Calu3 (cell line): ENCODE results near the gene ESYT3. TPM values are rescaled to one million over a fixed set of nuclear protein-coding genes. Genes with fewer than 3 reads are reported as not detected.

ENCODE experiments used
- BruUV-seq: library from RNA; stranded (reverse); fragments of 400-500 nt; replicated peaks from 2 replicates; lab custom pipeline; 2021; lab: Mats Ljungman, UMichigan
- CTCF ChIA-PET: fragments of 300-600 bp; sonication (Branson Sonifier 250); formaldehyde crosslinking; loops from one replicate; lab custom pipeline; 2022; ENCODE audit warnings: antibody characterized with exemption; lab: Charles Lee
- DNase-seq: peaks from one replicate; pipeline ENCODE4 v3.0.0; 2022
- H3K27ac Mint-ChIP-seq: one replicate; pipeline ENCODE4 v1.8.0; 2022; ENCODE audit warnings: mixed read lengths; ENCODE audit not compliant: unreplicated experiment
- H3K27me3 Mint-ChIP-seq: one replicate; pipeline ENCODE4 v1.8.0; 2022; ENCODE audit warnings: mixed read lengths; ENCODE audit not compliant: unreplicated experiment
- H3K36me3 Mint-ChIP-seq: one replicate; pipeline ENCODE4 v1.8.0; 2022; ENCODE audit warnings: mild to moderate bottlenecking, moderate library complexity, mixed read lengths; ENCODE audit not compliant: insufficient read depth, unreplicated experiment
- H3K4me1 Mint-ChIP-seq: one replicate; pipeline ENCODE4 v1.8.0; 2022; ENCODE audit warnings: mild to moderate bottlenecking, low read depth, mixed read lengths; ENCODE audit not compliant: unreplicated experiment
- H3K4me3 Mint-ChIP-seq: one replicate; pipeline ENCODE4 v1.8.0; 2022; ENCODE audit warnings: mild to moderate bottlenecking, low read depth, moderate library complexity, mixed read lengths; ENCODE audit not compliant: unreplicated experiment
- H3K9me3 Mint-ChIP-seq: one replicate; pipeline ENCODE4 v1.8.0; 2022; ENCODE audit warnings: low read depth, mixed read lengths; ENCODE audit not compliant: unreplicated experiment
- intact Hi-C: fragments of 100-400 bp; cut with micrococcal nuclease; formaldehyde crosslinking; loops from one replicate; pipeline ENCODE4 v1.10.0; 2022; ENCODE audit not compliant: unreplicated experiment
- total RNA-seq: library from RNA; stranded (reverse); gene quantifications from 2 replicates; pipeline ENCODE4 v1.2.3, GENCODE V29; 2022
- TF ChIP-seq, protein P1 (sequence below): fragments of 200-600 bp; IDR thresholded peaks from one replicate; pipeline ENCODE4 v1.8.0; 2022; ENCODE audit warnings: antibody characterized with exemption; ENCODE audit not compliant: unreplicated experiment

The ESYT3 gene
- total RNA-seq, 1 experiment from 2014 or later = 3.5 TPM

DNA sequence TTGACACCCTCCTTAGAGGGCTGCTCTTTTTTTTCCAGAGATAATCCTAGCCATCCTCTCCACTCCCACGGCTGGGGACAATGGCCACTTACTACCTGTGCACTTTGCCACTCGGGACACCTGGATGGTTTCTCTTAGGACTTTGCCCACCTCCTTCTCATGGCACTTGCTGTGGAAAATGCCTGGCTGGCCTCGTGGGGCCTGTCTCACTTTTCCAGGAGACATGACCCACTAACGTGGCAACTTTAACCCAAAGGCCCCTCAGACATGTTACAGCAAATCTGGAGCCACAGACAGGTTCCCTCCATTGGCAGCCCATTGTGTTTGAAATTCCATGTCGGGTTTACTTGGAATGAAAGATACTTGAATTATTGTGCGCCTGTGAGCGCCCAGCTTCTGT is 29.4 kb upstream of the ESYT3 start:
- CTCF ChIA-PET = no interaction called here
- no TSS peak for BruUV-seq
- peaks cover 72% of the 10 kb centered on the region for H3K27me3 Mint-ChIP-seq
- no peak overlapping the region for H3K27ac Mint-ChIP-seq
- H3K9me3 Mint-ChIP-seq = no peaks in the 10 kb centered on the region
- intact Hi-C loops = no loop called here
- H3K4me3 Mint-ChIP-seq = no peak overlapping the region
- no peaks in the 10 kb centered on the region for H3K36me3 Mint-ChIP-seq
- no peaks in the 10 kb centered on the region for H3K4me1 Mint-ChIP-seq
- DNase-seq = no peak
- TF ChIP-seq, protein P1, sequence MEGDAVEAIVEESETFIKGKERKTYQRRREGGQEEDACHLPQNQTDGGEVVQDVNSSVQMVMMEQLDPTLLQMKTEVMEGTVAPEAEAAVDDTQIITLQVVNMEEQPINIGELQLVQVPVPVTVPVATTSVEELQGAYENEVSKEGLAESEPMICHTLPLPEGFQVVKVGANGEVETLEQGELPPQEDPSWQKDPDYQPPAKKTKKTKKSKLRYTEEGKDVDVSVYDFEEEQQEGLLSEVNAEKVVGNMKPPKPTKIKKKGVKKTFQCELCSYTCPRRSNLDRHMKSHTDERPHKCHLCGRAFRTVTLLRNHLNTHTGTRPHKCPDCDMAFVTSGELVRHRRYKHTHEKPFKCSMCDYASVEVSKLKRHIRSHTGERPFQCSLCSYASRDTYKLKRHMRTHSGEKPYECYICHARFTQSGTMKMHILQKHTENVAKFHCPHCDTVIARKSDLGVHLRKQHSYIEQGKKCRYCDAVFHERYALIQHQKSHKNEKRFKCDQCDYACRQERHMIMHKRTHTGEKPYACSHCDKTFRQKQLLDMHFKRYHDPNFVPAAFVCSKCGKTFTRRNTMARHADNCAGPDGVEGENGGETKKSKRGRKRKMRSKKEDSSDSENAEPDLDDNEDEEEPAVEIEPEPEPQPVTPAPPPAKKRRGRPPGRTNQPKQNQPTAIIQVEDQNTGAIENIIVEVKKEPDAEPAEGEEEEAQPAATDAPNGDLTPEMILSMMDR = no peak

DNA sequence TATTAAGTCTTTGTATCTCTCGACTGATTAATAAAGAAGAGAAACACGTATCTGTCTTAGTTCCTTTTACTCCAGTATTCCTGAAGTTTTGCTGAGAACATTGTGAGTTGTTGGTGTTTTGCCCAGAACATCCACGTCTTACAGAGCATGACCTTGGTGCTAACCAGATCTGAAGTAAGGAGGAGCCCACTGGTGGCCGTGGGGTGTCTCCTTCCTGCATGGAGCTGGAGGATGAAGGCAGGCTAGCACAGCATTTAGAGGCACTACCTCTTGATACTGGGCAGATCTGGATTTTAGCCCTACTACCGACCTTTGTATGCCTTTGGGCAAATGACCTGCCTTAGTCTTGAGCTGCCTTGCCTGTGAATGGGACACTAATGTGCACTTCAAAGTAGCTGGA is 28.9 kb upstream of the ESYT3 start:
- Mint-ChIP-seq H3K9me3 (no peaks in the 10 kb centered on the region), H3K36me3 (no peaks in the 10 kb centered on the region)
- TF ChIP-seq, protein P1 = no peak

DNA sequence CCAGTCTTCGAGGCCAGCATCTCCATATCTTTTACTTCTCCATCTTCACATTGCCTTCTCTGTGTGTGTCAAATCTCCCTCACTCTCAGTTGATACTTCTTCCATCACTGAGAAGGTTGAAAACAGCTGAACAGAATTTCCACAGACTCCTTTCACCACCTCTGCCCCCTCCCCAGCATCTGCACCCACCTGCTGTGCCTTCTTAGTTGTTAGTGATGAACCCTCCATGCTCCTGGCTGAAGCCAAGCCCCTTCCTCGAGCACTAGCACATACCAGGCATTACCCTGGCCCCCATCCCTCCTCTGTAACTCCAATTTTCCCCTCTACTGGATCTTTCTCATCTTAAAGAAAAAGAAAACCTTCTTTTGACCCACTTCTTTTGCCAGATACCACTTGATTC is 27.8 kb upstream of the ESYT3 start:
- intact Hi-C loops = no loop called here
- no TSS peak for BruUV-seq
- Mint-ChIP-seq H3K9me3 (no peaks in the 10 kb centered on the region), H3K36me3 (no peaks in the 10 kb centered on the region), H3K4me1 (no peaks in the 10 kb centered on the region), H3K27ac (no peak overlapping the region), H3K4me3 (no peak overlapping the region), H3K27me3 (peaks cover 63% of the 10 kb centered on the region)
- CTCF ChIA-PET = no interaction called here
- no peak for DNase-seq
- TF ChIP-seq, protein P1 = no peak

More for the DNA sequence above, 28.9 kb upstream of the ESYT3 start:
- H3K4me3 Mint-ChIP-seq = no peak overlapping the region
- intact Hi-C loops = no loop called here
- CTCF ChIA-PET = interaction anchor here (0.6 kb wide), 1 partner anchor 60 kb away, joined by 5 read pairs; no protein-coding TSS in a partner anchor
- DNase-seq = no peak
- H3K4me1 Mint-ChIP-seq = no peaks in the 10 kb centered on the region
- H3K27ac Mint-ChIP-seq = no peak overlapping the region
- peaks cover 68% of the 10 kb centered on the region for H3K27me3 Mint-ChIP-seq
- no TSS peak for BruUV-seq

DNA sequence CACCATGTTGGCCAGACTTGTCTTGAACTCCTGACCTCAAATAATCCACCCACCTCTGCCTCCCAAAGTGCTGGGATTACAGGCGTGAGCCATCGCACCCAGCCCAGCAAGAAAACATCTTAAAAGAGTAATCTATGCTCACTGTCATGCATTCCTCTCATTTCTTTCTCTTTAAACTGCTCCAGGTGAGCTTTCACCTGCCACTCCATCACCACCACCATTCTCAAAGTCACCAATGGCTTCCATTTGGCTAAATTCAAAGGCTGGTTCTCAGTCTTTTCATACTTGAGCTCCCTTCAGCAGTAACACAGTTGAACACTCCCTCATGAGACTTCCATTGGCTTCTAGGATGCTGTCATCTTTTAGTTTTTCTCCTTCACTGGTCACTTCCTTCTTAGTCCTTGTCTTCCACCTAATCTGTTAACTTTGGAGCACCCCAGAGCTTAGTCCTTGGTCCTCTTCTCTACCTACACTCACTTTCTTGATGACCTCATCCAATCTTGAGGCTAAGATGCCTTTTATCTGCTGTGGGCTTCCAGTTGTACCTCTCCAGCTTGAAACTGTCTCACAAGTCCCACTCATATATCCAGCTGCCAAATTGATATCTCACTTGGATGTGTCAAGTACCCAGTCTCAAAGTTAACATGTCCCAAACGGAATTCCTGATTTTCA is 27.0 kb upstream of the ESYT3 start:
- intact Hi-C loops = no loop called here
- Mint-ChIP-seq H3K4me3 (no peak overlapping the region), H3K27ac (no peak overlapping the region), H3K27me3 (peaks cover 66% of the 10 kb centered on the region), H3K36me3 (no peaks in the 10 kb centered on the region), H3K9me3 (no peaks in the 10 kb centered on the region), H3K4me1 (no peaks in the 10 kb centered on the region)
- TF ChIP-seq, protein P1 = no peak
- CTCF ChIA-PET = no interaction called here
- DNase-seq = no peak
- BruUV-seq = no TSS peak
